HG02642 (cell line): ENCODE data around the gene DOHH.

Experiments
- ATAC-seq: cut with Tn5 transposase; IDR thresholded peaks from one replicate; pipeline ENCODE4 v1.9.1; 2021; ENCODE audit warnings: mild to moderate bottlenecking; ENCODE audit not compliant: unreplicated experiment, poor library complexity

DOHH gene

DNA sequence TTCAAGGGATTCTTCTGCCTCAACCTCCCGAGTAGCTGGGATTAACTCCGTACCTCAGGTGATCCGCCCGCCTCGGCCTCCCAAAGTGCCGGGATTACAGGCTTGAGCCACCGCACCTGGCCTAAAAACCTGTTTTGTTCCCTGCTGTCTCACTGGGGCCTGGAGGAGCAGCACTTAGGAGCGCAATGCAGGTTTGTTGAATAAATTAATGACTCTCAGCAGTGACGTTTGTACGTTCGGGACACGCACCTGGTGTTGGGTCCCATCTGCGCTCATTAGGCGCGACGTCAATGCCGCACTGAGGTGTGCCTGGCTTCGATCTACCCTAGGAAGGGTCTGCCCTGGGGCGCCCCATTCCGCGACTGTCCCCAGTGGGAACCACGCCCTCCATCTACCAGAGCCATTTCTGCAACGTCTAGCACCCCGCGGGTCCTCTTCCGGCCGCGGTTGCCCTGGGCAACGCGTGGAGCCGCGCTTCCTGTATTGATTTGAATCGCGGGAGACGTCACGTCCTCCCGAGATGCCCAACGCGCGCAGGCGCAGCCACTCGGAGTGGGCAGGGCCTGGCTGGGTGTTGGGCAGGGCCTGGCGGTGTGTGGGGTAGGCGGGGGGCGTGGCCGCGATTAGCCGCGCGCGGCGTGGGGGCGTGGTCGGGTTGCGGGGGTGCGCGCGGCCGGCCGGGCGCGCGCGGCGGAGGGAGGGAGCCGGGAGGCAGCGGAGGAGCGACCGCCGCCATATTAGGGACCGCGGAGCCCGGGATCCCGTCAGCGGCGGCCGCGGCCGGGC is 5.3 kb upstream of the DOHH start, which contains the start of gene FZR1:
Gene FZR1, plus strand, starts transcription at position 714 of the 786 bp plus-strand sequence. CDS start 16,679 bp downstream, outside the sequence.
- peak; percentile 87 for ATAC-seq

- no peak for ATAC-seq
Measured at GRCh38 chr19:3504735-3505134, 4.3 kb upstream of the DOHH start.

- ATAC-seq: no peak
Measured at GRCh38 chr19:3503036-3503572, 2.6 kb upstream of the DOHH start.

- ATAC-seq: no peak
Measured at GRCh38 chr19:3501780-3502179, 1.3 kb upstream of the DOHH start.

- ATAC-seq: no peak
Measured at GRCh38 chr19:3499738-3500428, 591 bp downstream of the DOHH start.

GRCh38 chr19:3497757-3498520 is 2.5 kb downstream of the DOHH start:
- no peak for ATAC-seq

GRCh38 chr19:3496392-3497273 is 3.8 kb downstream of the DOHH start:
- ATAC-seq: no peak

GRCh38 chr19:3494559-3494958 is 5.9 kb downstream of the DOHH start:
- no peak for ATAC-seq

- no peak for ATAC-seq
Measured at GRCh38 chr19:3494051-3494450, 6.4 kb downstream of the DOHH start.

GRCh38 chr19:3493651-3494050 is 6.8 kb downstream of the DOHH start:
- ATAC-seq: no peak

DNA sequence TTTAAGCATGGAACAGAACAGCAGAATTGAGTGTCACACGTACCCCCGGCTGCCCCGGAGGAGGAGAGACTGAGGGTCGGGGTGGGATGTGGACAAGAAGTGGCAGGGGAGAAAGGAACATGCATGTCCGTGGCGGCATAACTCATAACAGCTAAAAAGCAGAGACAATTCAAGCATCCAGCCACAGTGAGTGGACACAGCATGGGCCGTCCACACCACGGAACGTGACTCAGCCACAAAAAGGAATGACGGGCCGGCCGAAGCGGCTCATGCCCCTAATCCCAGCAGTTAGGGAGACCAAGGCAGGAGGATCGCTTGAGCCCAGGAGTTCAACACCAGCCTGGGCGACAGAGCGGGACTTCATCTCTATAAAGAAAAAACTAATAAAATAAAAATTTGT is 7.6 kb downstream of the DOHH start:
- no peak for ATAC-seq

DNA sequence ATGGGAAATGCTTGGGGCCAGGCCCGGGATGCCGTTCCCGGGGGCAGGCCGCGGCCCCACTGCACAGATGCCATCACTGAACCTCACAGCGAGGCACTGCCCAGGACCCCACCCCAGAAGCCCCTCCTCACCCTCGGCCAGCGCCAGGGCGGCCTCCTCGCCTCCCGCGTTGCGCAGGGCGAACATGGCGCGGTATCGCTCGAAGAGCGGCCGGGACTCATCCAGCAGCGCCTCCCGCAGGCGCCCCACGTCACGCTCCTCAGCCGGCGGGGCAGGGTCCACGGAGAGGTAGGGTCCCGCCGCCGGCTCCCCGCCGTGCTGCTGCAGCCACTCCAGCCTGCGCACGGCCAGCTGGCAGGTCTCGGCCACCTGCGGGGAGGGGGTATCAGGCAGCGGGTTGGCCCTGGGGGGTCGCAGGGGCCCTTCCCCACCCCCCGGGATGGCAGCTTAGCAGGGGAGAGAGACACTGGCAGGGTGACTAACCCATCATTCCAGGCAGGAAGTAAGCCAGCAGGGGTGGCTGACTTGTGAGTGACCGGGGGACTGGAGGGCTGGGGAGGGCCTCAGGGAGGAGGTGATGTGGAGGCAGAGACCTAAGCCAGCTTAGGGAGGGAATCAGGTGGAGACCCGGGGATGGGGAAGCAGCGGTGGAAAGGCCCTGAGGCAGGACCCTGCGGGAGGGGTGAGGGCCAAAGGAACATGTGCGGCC is 8.2 kb downstream of the DOHH start:
- ATAC-seq: no peak

GRCh38 chr19:3491396-3492119 is 8.9 kb downstream of the DOHH start:
- ATAC-seq: no peak

DNA sequence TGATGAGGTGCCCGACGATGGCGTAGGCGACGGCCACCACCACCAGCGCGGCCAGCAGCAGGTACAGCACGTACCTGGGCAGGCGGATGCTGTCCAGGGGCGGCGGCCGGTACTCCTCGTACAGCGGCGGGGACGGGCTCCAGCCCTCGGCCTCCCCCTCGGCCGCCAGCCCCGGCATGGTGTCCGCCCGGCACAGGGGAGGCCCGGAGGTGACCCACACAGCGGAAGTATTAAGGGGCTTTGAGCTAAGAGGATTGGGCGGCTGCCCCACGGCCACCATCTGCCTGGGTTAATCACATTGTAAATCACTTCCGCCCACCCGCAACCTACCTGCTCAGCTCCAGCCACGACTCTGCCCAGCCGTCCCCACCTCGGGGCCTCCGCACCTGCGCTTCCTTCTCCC is 17.2 kb downstream of the DOHH start, which contains the start of gene SMIM44:
Gene SMIM44, minus strand, starts transcription at position 216 of the 403 bp plus-strand sequence. Its CDS starts 38 bp downstream, at position 178.
- ATAC-seq: no peak

GRCh38 chr19:3482507-3483225 is 17.8 kb downstream of the DOHH start:
- no peak for ATAC-seq

- no peak for ATAC-seq
Measured at GRCh38 chr19:3481241-3482090, 19.0 kb downstream of the DOHH start.
